Lower leg skin (tissue), 4 donors: ENCODE data around the gene ANXA11. TPM values are rescaled to one million over a fixed set of nuclear protein-coding genes. Genes with fewer than 3 reads are reported as not detected.
"Not testable (repeated sequence)": the region's sequence is repeated elsewhere in the genome, so short reads cannot be mapped to it uniquely, and the experiment has no call there.

Experiments
- DNase-seq, 2 donors: peaks; one replicate each; pipeline ENCODE4 v3.0.0-alpha.2; 2019; ENCODE audit warnings: low spot score in 2 of 2
- H3K4me3 ChIP-seq: fragments of 200-600 bp; sonication (generic); 2 replicates; pipeline ENCODE4 v1.5.1; 2017; ENCODE audit warnings: mild to moderate bottlenecking, low read depth; ENCODE audit not compliant: poor library complexity, severe bottlenecking
- POLR2A ChIP-seq, 2 donors: fragments of 450-650 bp; IDR thresholded peaks; one replicate each; pipeline ENCODE4 v1.6.1; 2016 to 2017; ENCODE audit warnings: antibody characterized with exemption in 2 of 2, mild to moderate bottlenecking in 1 of 2, moderate library complexity in 1 of 2
- WGBS, 2 donors: methylation state at CpG; one replicate each; pipeline ENCODE4 v1.1.5; 2018; 5-methylcytosine and 5-hydroxymethylcytosine counted together
- intact Hi-C: fragments of 100-400 bp; cut with DNase I; formaldehyde crosslinking; loops from one replicate; pipeline ENCODE4 v1.15.0; 2023; ENCODE audit warnings: low total_unique reads
- total RNA-seq, 4 donors: library from RNA; depleted of rRNA; stranded (reverse); fragments of >200 nt; gene quantifications; one replicate each; pipeline ENCODE4 v1.1.0, GENCODE V29; 2016
- TF ChIP-seq, protein P1 (sequence below), 3 donors: fragments of 450-650 bp; IDR thresholded peaks; one replicate each; pipeline ENCODE4 v1.5.1; 2016; ENCODE audit warnings: antibody characterized with exemption in 3 of 3, mild to moderate bottlenecking in 3 of 3, moderate library complexity in 2 of 3

ANXA11 gene
- total RNA-seq, 4 donors from 2014 or later: 68.4 to 109 (median 100) TPM

- no peak overlapping the region for H3K4me3 ChIP-seq
- peak in 1 of 2 donors; percentile 55 for DNase-seq
- TF ChIP-seq, protein P1, sequence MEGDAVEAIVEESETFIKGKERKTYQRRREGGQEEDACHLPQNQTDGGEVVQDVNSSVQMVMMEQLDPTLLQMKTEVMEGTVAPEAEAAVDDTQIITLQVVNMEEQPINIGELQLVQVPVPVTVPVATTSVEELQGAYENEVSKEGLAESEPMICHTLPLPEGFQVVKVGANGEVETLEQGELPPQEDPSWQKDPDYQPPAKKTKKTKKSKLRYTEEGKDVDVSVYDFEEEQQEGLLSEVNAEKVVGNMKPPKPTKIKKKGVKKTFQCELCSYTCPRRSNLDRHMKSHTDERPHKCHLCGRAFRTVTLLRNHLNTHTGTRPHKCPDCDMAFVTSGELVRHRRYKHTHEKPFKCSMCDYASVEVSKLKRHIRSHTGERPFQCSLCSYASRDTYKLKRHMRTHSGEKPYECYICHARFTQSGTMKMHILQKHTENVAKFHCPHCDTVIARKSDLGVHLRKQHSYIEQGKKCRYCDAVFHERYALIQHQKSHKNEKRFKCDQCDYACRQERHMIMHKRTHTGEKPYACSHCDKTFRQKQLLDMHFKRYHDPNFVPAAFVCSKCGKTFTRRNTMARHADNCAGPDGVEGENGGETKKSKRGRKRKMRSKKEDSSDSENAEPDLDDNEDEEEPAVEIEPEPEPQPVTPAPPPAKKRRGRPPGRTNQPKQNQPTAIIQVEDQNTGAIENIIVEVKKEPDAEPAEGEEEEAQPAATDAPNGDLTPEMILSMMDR (IDR thresholded peaks at IDR 0.05): no peak
- TF ChIP-seq POLR2A (IDR thresholded peaks at IDR 0.05): no peak
- intact Hi-C loops: no loop called here
- WGBS, 2 donors: 40 to 52% methylated on average over 14 of the region's 14 CpGs
Measured at GRCh38 chr10:80137031-80137862, 68.1 kb downstream of the ANXA11 start.

DNA sequence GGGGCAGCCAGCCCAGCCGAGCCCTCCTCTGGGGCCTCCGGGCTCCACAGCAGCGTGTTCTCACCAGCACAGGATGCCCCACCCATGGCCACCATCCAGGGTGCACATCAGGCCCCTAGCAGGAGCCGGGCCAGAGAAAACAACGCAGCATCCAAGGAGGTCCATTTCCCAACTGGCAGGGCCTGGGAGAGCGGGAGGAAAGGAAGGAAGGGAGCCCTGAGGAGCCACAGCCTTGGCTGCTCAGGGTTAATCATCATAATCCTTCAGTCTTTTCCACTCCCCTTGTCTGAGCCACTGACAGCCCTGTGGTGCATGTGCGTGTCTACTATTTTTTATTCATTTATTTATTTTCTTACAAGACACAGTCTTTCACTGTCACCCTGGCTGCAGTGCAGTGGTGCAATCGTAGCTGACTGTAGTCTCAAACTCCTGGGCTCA lies 69.2 kb downstream of the ANXA11 start:
- peak; percentile 81 to 98 for DNase-seq

DNA sequence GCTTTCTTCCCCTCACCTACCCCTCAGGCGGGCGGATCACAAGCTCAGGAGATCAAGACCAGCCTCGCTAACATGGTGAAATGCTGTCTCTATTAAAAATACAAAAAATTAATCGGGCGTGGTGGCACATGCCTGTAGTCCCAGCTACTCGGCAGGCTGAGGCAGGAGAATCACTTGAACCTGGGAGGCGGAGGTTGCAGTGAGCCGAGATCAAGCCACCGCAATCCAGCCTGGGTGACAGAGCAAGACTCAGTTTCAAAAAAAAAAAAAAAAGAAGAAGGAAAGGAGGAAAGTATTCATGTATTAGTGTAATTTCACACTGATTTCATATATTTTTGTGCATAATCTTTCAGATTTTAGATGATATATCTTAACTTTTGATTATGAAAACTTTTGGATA lies 71.7 kb downstream of the ANXA11 start:
- DNase-seq, H3K4me3 ChIP-seq, intact Hi-C loops: not testable (repeated sequence)
- 20 to 48% methylated on average over 9 of the region's 9 CpGs for WGBS, 2 donors

More for the DNA sequence above, 69.2 kb downstream of the ANXA11 start:
- WGBS, 2 donors: 12 to 29% methylated on average over 7 to 8 of the region's 8 CpGs
- TF ChIP-seq POLR2A (IDR thresholded peaks at IDR 0.05): no peak
- TF ChIP-seq, protein P1 (IDR thresholded peaks at IDR 0.05): no peak
- intact Hi-C loops: no loop called here
- H3K4me3 ChIP-seq: no peak overlapping the region

DNA sequence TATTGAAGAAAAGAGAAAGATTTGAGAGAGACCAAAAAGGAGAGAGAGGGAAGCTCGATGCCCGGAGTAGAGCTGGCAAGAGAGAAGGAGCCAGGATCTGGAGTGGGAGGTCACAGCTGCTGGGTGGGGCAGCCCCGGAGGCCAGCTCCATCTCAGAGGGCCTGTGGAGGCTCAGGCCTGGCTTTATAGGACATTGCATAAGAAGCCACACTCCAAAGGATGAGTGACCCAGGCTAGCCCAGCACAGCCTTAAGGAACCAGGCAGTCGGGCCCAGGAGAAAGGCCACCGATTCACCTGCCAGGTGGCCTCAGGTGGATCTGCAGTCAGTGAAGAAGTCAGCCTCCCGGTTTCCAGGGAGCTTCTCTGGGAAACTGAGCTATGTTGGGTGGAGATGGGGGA lies 72.1 kb downstream of the ANXA11 start:
- intact Hi-C loops: no loop called here
- peak overlapping the region; percentile 45 for H3K4me3 ChIP-seq
- no peak for TF ChIP-seq POLR2A (IDR thresholded peaks at IDR 0.05)
- TF ChIP-seq, protein P1 (IDR thresholded peaks at IDR 0.05): no peak
- peak; percentile 55 to 93 for DNase-seq
- WGBS, 2 donors: 6% methylated on average over 6 of the region's 6 CpGs

DNA sequence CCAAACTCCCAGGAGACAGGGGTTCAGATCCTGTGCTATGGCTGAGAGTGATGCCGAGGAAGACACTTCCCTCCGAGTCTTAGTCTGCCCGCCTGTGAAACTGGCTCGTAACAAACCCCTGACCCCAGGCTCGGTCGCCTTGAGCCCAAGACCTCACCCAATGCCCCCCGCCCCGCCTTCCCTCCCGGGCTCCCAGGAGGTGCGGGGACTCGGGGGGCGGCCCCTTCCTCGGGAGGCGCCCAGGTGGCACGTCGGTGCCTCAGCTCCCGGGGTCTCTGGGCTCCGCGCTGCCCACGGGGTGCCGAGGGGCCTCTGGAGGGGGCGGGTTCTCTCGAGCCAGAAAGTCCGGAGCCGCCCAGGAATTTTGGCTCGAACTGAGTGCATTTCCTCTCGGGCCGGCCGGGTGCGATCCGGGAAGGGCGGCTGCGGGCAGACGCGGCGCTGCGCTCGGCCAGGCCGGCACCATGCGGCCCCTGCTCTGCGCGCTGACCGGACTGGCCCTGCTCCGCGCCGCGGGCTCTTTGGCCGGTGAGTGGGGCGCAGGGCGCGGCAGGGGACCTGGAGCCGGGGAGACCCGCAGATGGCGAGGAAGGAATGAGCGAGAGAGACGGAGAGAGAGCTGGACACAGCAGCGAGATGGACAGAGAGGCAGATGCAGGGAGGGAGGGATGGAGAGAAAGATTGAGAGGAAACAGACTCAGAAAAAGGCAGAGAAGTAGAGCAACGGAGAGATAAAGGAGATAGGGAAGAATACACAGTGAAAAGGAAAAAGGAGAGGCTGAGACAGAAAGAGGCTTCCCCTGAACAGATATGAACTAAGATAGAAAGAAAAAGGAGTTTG lies 72.8 kb downstream of the ANXA11 start, which contains the start of gene PLAC9:
PLAC9 (plus strand) TSS at position 432 of the 841 bp plus-strand sequence; CDS start at position 465, 33 bp downstream.
- H3K4me3 ChIP-seq: peak within 1 kb of the TSS; percentile 45
- intact Hi-C loops: no loop called here
- no peak for TF ChIP-seq POLR2A (IDR thresholded peaks at IDR 0.05)
- TF ChIP-seq, protein P1 (IDR thresholded peaks at IDR 0.05): no peak
- 2 to 5% methylated on average over 31 to 47 of the region's 58 CpGs for WGBS, 2 donors
- peak in 1 of 2 donors; percentile 89 for DNase-seq

- intact Hi-C loops: no loop called here
- DNase-seq: no peak
- H3K4me3 ChIP-seq: no peak overlapping the region
- TF ChIP-seq, protein P1 (IDR thresholded peaks at IDR 0.05): no peak
- TF ChIP-seq POLR2A (IDR thresholded peaks at IDR 0.05): no peak
- WGBS, 2 donors: 67 to 70% methylated on average over 6 of the region's 6 CpGs
Measured at GRCh38 chr10:80131499-80131901, 73.8 kb downstream of the ANXA11 start.
